Esophagus muscularis mucosa (tissue), 3 donors: ENCODE data around the gene CFHR5.

Experiments used
- CTCF ChIP-seq, 3 experiments: fragments of 200-600 bp in 2 of 3; fragments of 450-650 bp in 1 of 3; sonication (generic) in 2 of 3; IDR thresholded peaks; one replicate each; pipeline ENCODE4 v1.5.1; 2017 to 2019; ENCODE audit warnings: antibody characterized with exemption in 3 of 3, mild to moderate bottlenecking in 2 of 3, moderate library complexity in 1 of 3
- POLR2A ChIP-seq: fragments of 450-650 bp; IDR thresholded peaks from one replicate; pipeline ENCODE4 v1.6.1; 2017; ENCODE audit warnings: antibody characterized with exemption, moderate library complexity, mild to moderate bottlenecking, low read depth

GRCh38 chr1:196960854-196961253, 16.5 kb upstream of the CFHR5 start:
- TF ChIP-seq CTCF (IDR thresholded peaks at IDR 0.05): no peak
- TF ChIP-seq POLR2A: no peak
